ENCODE results near the gene TMEM135.
"Not testable (repeated sequence)": the region's sequence is repeated elsewhere in the genome, so short reads cannot be mapped to it uniquely, and the experiment has no call there.

DNA sequence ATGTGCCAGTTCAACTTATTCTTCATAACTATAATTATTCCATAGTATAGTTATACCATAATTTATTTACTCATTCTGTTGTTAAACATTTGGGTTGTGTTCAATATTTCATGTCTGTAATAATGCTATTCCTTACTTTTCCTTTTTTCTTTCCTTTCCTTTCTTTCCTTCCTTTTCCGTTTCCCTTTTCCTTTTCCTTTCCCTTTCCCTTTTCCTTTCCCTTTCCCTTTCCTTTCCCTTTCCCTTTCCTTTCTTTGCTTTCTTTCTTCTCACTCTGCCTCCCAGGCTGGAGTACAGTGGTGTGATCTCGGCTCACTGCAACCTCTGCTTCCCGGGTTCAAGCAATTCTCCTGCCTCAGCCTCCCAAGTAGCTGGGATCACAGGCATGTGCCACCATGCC is 151.2 kb downstream of the TMEM135 start:
- TF ChIP-seq EZH2 (IDR thresholded peaks at IDR 0.05; ENCODE audit: insufficient read depth, poor library complexity, severe bottlenecking); EZH2phosphoT487 (IDR thresholded peaks at IDR 0.05; ENCODE audit: insufficient read depth, low read depth): not testable (repeated sequence)
